ENCODE results near the gene HDDC3. TPM values are rescaled to one million over a fixed set of nuclear protein-coding genes. Genes with fewer than 3 reads are reported as not detected.

Gene HDDC3
- total RNA-seq, 1 experiment from 2014 or later, result 13.3 TPM

GRCh38 chr15:90931575-90931827, 848 bp downstream of the HDDC3 start:
- H2BK120ac ChIP-seq (ENCODE audit: low read depth, low read length, poor library complexity, severe bottlenecking), result no peak overlapping the region
- no peak overlapping the region for H4K5ac ChIP-seq (ENCODE audit: insufficient read length, low read depth, low read length)
- no peaks in the 10 kb centered on the region for H3K79me1 ChIP-seq (ENCODE audit: insufficient read depth, low read depth, low read length, poor library complexity, severe bottlenecking)
- no peak overlapping the region for H3K9ac ChIP-seq (ENCODE audit: extremely low read depth, insufficient read length, low read length)
- no peaks in the 10 kb centered on the region for H3K4me1 ChIP-seq (ENCODE audit: insufficient read depth, low read length)
- H2BK5ac ChIP-seq (ENCODE audit: insufficient read length, low read length), result no peak overlapping the region
- no peak overlapping the region for H3T11ph ChIP-seq (ENCODE audit: low read length)
- H2BK20ac ChIP-seq (ENCODE audit: low read depth, low read length, poor library complexity, severe bottlenecking), result no peak overlapping the region
- no peak overlapping the region for H4K8ac ChIP-seq (replicated peaks; ENCODE audit: insufficient read length, low read depth, low read length)
- H4K20me1 ChIP-seq (ENCODE audit: control insufficient read depth, insufficient read depth, insufficient read length), result no peaks in the 10 kb centered on the region
- H3K14ac ChIP-seq (ENCODE audit: insufficient read depth, low read length), result no peak overlapping the region
- no peak for TF ChIP-seq CTCF (conservative IDR thresholded peaks at IDR 0.05)
- H2AFZ ChIP-seq (ENCODE audit: low read length), result no peak overlapping the region
- H3K4me2 ChIP-seq (ENCODE audit: insufficient read depth, insufficient read length, low read length), result peak overlapping the region; percentile 80
- Mint-ChIP-seq H3K9me3 (no peaks in the 10 kb centered on the region; a peak in 2 of 5 replicates), H3K4me1 (peaks cover 21 to 26% of the 10 kb centered on the region in 2 experiments), H3K36me3 (ENCODE audit: insufficient read depth in 1 of 3, low read depth in 3 of 3) (peaks cover 4 to 6% (median 4%) of the 10 kb centered on the region in 3 experiments; a peak in 6 of 7 replicates), H3K27ac (peak overlapping the region in 1 of 3 experiments; percentile 80; a peak in 2 of 7 replicates), H3K4me3 (peak overlapping the region; percentile 90 to 94), H3K27me3 (ENCODE audit: low read depth) (peaks cover 11% of the 10 kb centered on the region)
- no peaks in the 10 kb centered on the region for H3K27me3 ChIP-seq (ENCODE audit: insufficient read depth, low read length)
- H3K4ac ChIP-seq (ENCODE audit: low read depth, low read length), result no peak overlapping the region
- H3K79me2 ChIP-seq (ENCODE audit: insufficient read depth, low read length), result no peaks in the 10 kb centered on the region; the same call in 1 of the 2 replicates
- no peak overlapping the region for H3K27ac ChIP-seq (ENCODE audit: insufficient read length, low read depth, low read length)
- no CpG with 5 or more reads among the region's 6 CpGs for WGBS (ENCODE audit: extremely low coverage, insufficient read length, low lambda C conversion rate)
- no peak overlapping the region for H3K18ac ChIP-seq (ENCODE audit: insufficient read length, low read depth, low read length)
- no peak overlapping the region for H3K23ac ChIP-seq (ENCODE audit: insufficient read length, low read depth, low read length)
- H3K23me2 ChIP-seq (ENCODE audit: insufficient read length, low read depth, low read length, poor library complexity, severe bottlenecking), result peaks cover 14% of the 10 kb centered on the region
- DNase-seq, result no peak
- no peaks in the 10 kb centered on the region for H3K9me3 ChIP-seq (ENCODE audit: control insufficient read depth, low read depth, low read length)
- H4K91ac ChIP-seq (ENCODE audit: insufficient read length, low read depth, low read length), result no peak overlapping the region
- no peak overlapping the region for H2BK12ac ChIP-seq (ENCODE audit: insufficient read length, low read depth, low read length)
- H2BK15ac ChIP-seq (ENCODE audit: low read depth, low read length), result no peak overlapping the region
- H2AK5ac ChIP-seq (ENCODE audit: insufficient read length, low read length), result no peak overlapping the region
- no peak overlapping the region for H3K56ac ChIP-seq (ENCODE audit: insufficient read length, low read depth, low read length)
